ENCODE results near the gene SRL. TPM values are rescaled to one million over a fixed set of nuclear protein-coding genes. Genes with fewer than 3 reads are reported as not detected.

SRL gene
- total RNA-seq, 1 donor from 2014 or later: 1.2 TPM

GRCh38 chr16:4247460-4247784, 5.5 kb upstream of the SRL start:
- Mint-ChIP-seq H3K4me1 (ENCODE audit: unreplicated experiment) (peaks cover 4% of the 10 kb centered on the region), H3K36me3 (no peaks in the 10 kb centered on the region), H3K27me3 (no peaks in the 10 kb centered on the region), H3K27ac (no peak overlapping the region), H3K9me3 (no peaks in the 10 kb centered on the region), H3K4me3 (no peak overlapping the region)
- TF ChIP-seq CTCF (conservative IDR thresholded peaks at IDR 0.05): no peak
- DNase-seq (ENCODE audit: extremely low spot score, unreplicated experiment): no peak

- TF ChIP-seq CTCF (conservative IDR thresholded peaks at IDR 0.05): no peak
- Mint-ChIP-seq H3K4me3 (no peak overlapping the region), H3K27ac (no peak overlapping the region), H3K4me1 (ENCODE audit: unreplicated experiment) (peaks cover 4% of the 10 kb centered on the region), H3K27me3 (no peaks in the 10 kb centered on the region), H3K36me3 (no peaks in the 10 kb centered on the region), H3K9me3 (no peaks in the 10 kb centered on the region)
- no peak for DNase-seq (ENCODE audit: extremely low spot score, unreplicated experiment)
These were observed 5.0 kb upstream of the SRL start for GRCh38 chr16:4246777-4247459.

- TF ChIP-seq CTCF (conservative IDR thresholded peaks at IDR 0.05): no peak
- Mint-ChIP-seq H3K4me3 (no peak overlapping the region), H3K4me1 (ENCODE audit: unreplicated experiment) (peaks cover 10% of the 10 kb centered on the region), H3K9me3 (no peaks in the 10 kb centered on the region), H3K27me3 (no peaks in the 10 kb centered on the region), H3K27ac (no peak overlapping the region), H3K36me3 (no peaks in the 10 kb centered on the region)
- DNase-seq (ENCODE audit: extremely low spot score, unreplicated experiment): no peak
These were observed 3.4 kb upstream of the SRL start for GRCh38 chr16:4245077-4245791.

- Mint-ChIP-seq H3K4me3 (no peak overlapping the region), H3K27me3 (no peaks in the 10 kb centered on the region), H3K4me1 (ENCODE audit: unreplicated experiment) (peaks cover 16% of the 10 kb centered on the region), H3K27ac (no peak overlapping the region), H3K36me3 (no peaks in the 10 kb centered on the region), H3K9me3 (no peaks in the 10 kb centered on the region)
- no peak for DNase-seq (ENCODE audit: extremely low spot score, unreplicated experiment)
- no peak for TF ChIP-seq CTCF (conservative IDR thresholded peaks at IDR 0.05)
These were observed 2.6 kb upstream of the SRL start for GRCh38 chr16:4244254-4245076.

- peaks cover 22% of the 10 kb centered on the region for H3K4me1 Mint-ChIP-seq (ENCODE audit: unreplicated experiment)
- no peak overlapping the region for H3K4me3 Mint-ChIP-seq
- no peaks in the 10 kb centered on the region for H3K9me3 Mint-ChIP-seq
- H3K36me3 Mint-ChIP-seq: no peaks in the 10 kb centered on the region
- peaks cover 1% of the 10 kb centered on the region for H3K27me3 Mint-ChIP-seq
- no peak for TF ChIP-seq CTCF (conservative IDR thresholded peaks at IDR 0.05)
- no peak for DNase-seq (ENCODE audit: extremely low spot score, unreplicated experiment)
- no peak overlapping the region for H3K27ac Mint-ChIP-seq
These were observed 487 bp downstream of the SRL start for GRCh38 chr16:4241258-4241927.

Data from type B pancreatic cell (in vitro differentiated cells).